HUES64 (cell line): ENCODE results near the gene PA2G4.
"Not testable (repeated sequence)": the region's sequence is repeated elsewhere in the genome, so short reads cannot be mapped to it uniquely, and the experiment has no call there.

ENCODE experiments used
- H3K27ac ChIP-seq: 2 replicates; pipeline ENCODE4 v1.7.0; 2013; ENCODE audit warnings: low read depth, low read length, inconsistent platforms
- H3K27me3 ChIP-seq: 2 replicates; pipeline ENCODE4 v1.6.1; 2013; ENCODE audit warnings: mild to moderate bottlenecking, low read length; ENCODE audit not compliant: insufficient read depth
- H3K36me3 ChIP-seq: 2 replicates; pipeline ENCODE4 v1.6.1; 2013; ENCODE audit warnings: mild to moderate bottlenecking, low read length; ENCODE audit not compliant: insufficient read depth
- H3K4me1 ChIP-seq: 2 replicates; pipeline ENCODE4 v1.6.1; 2013; ENCODE audit warnings: mild to moderate bottlenecking, low read length, moderate library complexity; ENCODE audit not compliant: insufficient read depth
- H3K4me3 ChIP-seq: 2 replicates; pipeline ENCODE4 v1.5.1; 2013; ENCODE audit warnings: mild to moderate bottlenecking, low read length, moderate library complexity
- H3K9ac ChIP-seq: 2 replicates; pipeline ENCODE4 v1.6.1; 2013; ENCODE audit warnings: mild to moderate bottlenecking, low read depth, low read length
- H3K9me3 ChIP-seq: 2 replicates; pipeline ENCODE4 v1.6.1; 2013; ENCODE audit warnings: low read depth, low read length; ENCODE audit not compliant: insufficient read depth
- WGBS: fragments of 150-250, 120-280 bp; methylation state at CpG from one replicate; pipeline ENCODE4 v1.1.7; 2013; ENCODE audit warnings: missing lambda C conversion rate; 5-methylcytosine and 5-hydroxymethylcytosine counted together

Gene PA2G4

GRCh38 chr12:56117082-56117706 lies 12.8 kb downstream of the PA2G4 start:
- peaks cover 50% of the 10 kb centered on the region for H3K36me3 ChIP-seq
- WGBS: under 1% methylated on average over 9 of the region's 16 CpGs
- H3K27me3 ChIP-seq, H3K9me3 ChIP-seq: not testable (repeated sequence)
- H3K4me1 ChIP-seq: peaks cover 17% of the 10 kb centered on the region
- H3K4me3 ChIP-seq: peak overlapping the region; percentile 83
- peak overlapping the region; percentile 85 for H3K27ac ChIP-seq
- H3K9ac ChIP-seq: peak overlapping the region; percentile 98

DNA sequence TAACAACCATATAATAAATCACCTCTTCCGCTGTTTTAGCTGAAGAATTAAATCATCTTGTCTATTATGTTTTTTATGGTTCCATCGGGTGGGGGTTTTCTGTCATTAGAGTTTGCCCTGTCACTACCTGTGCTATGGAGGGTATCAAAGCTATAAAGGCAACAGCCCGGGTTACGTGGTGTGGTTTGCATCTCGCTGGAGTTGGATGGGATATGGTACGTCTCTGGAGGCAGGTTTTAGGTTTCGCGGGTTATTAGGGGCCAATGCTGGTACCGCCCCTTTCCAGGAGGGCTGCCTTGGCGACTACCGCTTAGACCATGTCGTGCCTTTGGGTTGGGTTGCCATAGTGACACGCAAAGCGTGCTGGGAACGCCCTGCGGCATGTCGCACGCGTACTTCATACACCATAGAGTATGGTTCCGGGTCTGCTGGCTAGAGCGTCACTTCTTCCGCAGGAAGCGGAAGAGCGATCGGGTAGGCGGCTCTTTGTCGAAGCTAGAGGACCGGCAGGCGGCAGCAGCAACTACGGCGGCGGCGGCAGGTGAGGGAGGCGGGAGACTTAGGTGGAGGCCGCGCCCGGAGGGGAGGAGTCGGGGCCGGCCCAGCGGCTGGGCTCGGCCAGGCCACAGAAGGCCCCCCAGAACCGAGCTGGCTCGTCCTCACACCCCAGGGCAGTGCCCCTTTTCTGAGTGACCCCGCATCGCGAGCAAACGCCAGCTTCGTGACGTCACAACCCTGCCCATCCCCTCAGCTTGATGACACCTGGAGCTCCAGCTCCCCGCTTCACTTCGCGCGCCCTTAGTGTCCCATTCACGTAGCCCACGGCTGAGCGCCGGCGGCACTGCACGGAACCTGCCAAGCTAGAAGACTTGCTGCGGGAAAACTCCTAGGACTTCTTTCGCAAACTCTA lies 13.7 kb downstream of the PA2G4 start, which contains the start of gene ZC3H10:
ZC3H10 (plus strand) TSS at position 489 of the 910 bp plus-strand sequence. CDS start 2,297 bp downstream, outside the sequence.
- H3K4me1 ChIP-seq: peaks cover 17% of the 10 kb centered on the region
- peak within 1 kb of the TSS; percentile 85 for H3K27ac ChIP-seq
- H3K4me3 ChIP-seq: peak within 1 kb of the TSS; percentile 83
- H3K9ac ChIP-seq: peak within 1 kb of the TSS; percentile 98
- H3K27me3 ChIP-seq: no peaks in the 10 kb centered on the region
- under 1% methylated on average over 60 of the region's 61 CpGs for WGBS
- H3K36me3 ChIP-seq: peaks cover 42% of the 10 kb centered on the region
- no peaks in the 10 kb centered on the region for H3K9me3 ChIP-seq

DNA sequence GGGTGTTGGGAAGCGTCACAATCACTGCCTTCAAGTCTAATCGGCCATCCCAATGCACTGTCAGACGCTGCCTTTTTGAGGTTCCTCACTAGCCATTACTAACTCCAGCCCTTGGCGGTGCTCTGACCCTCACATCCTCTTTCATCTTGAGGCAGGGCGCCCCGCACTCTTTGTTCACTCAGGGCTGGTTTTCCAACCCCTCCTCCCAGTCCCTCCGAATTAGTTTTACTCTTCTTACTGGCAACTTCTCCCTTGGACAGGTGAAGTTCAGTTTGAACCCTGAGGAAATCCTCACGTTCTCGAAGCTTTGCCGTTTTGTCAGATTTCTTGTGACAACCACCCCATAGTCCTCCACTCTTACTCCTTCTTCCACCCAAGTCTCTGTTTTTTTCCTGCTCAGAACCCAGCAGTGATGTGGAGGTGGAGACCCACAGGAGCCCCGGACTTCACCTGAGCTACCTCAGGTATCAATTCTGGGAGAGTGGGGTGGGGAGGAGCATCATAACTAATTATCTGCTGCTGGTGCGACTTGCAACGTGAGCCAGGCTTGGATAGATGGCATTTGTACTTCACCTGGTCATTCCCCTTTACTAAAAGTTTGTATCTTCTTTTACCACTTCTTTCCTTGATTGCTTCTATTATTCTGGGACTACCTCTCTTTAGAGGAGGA lies 14.5 kb downstream of the PA2G4 start:
- 23% methylated on average over 13 of the region's 13 CpGs for WGBS

GRCh38 chr12:56119361-56119796 lies 15.0 kb downstream of the PA2G4 start:
- H3K27me3 ChIP-seq: no peaks in the 10 kb centered on the region
- WGBS: under 1% methylated on average over 2 of the region's 2 CpGs
- H3K9ac ChIP-seq: 0 out of 2 replicates have a peak overlapping the region, but pooled peaks have one; percentile 64
- no peaks in the 10 kb centered on the region for H3K9me3 ChIP-seq
- peak overlapping the region; percentile 71; the same call in 1 of the 2 replicates for H3K27ac ChIP-seq
- peaks cover 28% of the 10 kb centered on the region for H3K36me3 ChIP-seq
- peaks cover 17% of the 10 kb centered on the region for H3K4me1 ChIP-seq
- peak overlapping the region; percentile 83 for H3K4me3 ChIP-seq

More for the DNA sequence above, 14.5 kb downstream of the PA2G4 start:
- peak overlapping the region; percentile 71 for H3K27ac ChIP-seq
- H3K27me3 ChIP-seq: no peaks in the 10 kb centered on the region
- H3K36me3 ChIP-seq: peaks cover 34% of the 10 kb centered on the region
- no peaks in the 10 kb centered on the region for H3K9me3 ChIP-seq
- H3K4me1 ChIP-seq: peaks cover 17% of the 10 kb centered on the region
- H3K9ac ChIP-seq: peak overlapping the region; percentile 64
- H3K4me3 ChIP-seq: peak overlapping the region; percentile 83

GRCh38 chr12:56120158-56120846 lies 15.9 kb downstream of the PA2G4 start:
- Histone ChIP-seq H3K4me1 (peaks cover 17% of the 10 kb centered on the region), H3K9ac (no peak overlapping the region)
- WGBS: 95% methylated on average over 17 of the region's 17 CpGs

GRCh38 chr12:56121204-56121870 lies 17.0 kb downstream of the PA2G4 start:
- no peaks in the 10 kb centered on the region for H3K9me3 ChIP-seq
- no peak overlapping the region for H3K27ac ChIP-seq
- WGBS: 96% methylated on average over 11 of the region's 11 CpGs
- H3K36me3 ChIP-seq: peaks cover 28% of the 10 kb centered on the region
- peaks cover 17% of the 10 kb centered on the region for H3K4me1 ChIP-seq
- H3K4me3 ChIP-seq: no peak overlapping the region
- H3K27me3 ChIP-seq: no peaks in the 10 kb centered on the region
- H3K9ac ChIP-seq: no peak overlapping the region

More at GRCh38 chr12:56120158-56120846, 15.9 kb downstream of the PA2G4 start:
- H3K27me3 ChIP-seq: no peaks in the 10 kb centered on the region
- H3K27ac ChIP-seq: no peak overlapping the region
- H3K36me3 ChIP-seq: peaks cover 28% of the 10 kb centered on the region
- no peaks in the 10 kb centered on the region for H3K9me3 ChIP-seq
- H3K4me3 ChIP-seq: no peak overlapping the region

GRCh38 chr12:56122637-56123036 lies 18.3 kb downstream of the PA2G4 start:
- no peaks in the 10 kb centered on the region for H3K27me3 ChIP-seq
- no peak overlapping the region for H3K4me3 ChIP-seq
- peaks cover 20% of the 10 kb centered on the region for H3K36me3 ChIP-seq
- no peak overlapping the region for H3K9ac ChIP-seq
- H3K9me3 ChIP-seq: no peaks in the 10 kb centered on the region
- peaks cover 28% of the 10 kb centered on the region for H3K4me1 ChIP-seq
- 93% methylated on average over 2 of the region's 2 CpGs for WGBS
- no peak overlapping the region for H3K27ac ChIP-seq

DNA sequence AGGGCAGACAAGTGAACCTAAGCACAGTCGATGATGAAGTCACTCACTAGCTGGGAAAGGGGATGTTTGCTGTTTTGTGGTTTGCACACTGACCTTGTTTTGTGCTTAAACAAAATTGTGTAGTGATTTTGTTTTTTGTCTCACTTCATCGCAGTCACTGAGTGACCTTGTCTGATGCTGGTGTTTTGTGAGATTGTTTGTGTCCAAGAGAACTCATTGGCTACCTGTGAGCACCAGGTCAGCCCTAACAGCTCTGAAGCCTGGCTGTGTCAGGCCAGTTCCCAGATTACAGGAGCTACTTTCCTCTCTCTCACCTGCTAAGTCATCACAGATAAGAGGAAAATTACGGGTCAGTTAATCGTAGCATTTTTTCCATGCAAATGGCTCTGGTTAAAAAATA lies 19.8 kb downstream of the PA2G4 start:
- H3K4me3 ChIP-seq: no peak overlapping the region
- WGBS: 93% methylated on average over 4 of the region's 4 CpGs
- H3K4me1 ChIP-seq: peaks cover 23% of the 10 kb centered on the region
- H3K27me3 ChIP-seq: no peaks in the 10 kb centered on the region
- H3K36me3 ChIP-seq: peaks cover 19% of the 10 kb centered on the region
- H3K9me3 ChIP-seq: no peaks in the 10 kb centered on the region
- no peak overlapping the region for H3K27ac ChIP-seq
- no peak overlapping the region for H3K9ac ChIP-seq

DNA sequence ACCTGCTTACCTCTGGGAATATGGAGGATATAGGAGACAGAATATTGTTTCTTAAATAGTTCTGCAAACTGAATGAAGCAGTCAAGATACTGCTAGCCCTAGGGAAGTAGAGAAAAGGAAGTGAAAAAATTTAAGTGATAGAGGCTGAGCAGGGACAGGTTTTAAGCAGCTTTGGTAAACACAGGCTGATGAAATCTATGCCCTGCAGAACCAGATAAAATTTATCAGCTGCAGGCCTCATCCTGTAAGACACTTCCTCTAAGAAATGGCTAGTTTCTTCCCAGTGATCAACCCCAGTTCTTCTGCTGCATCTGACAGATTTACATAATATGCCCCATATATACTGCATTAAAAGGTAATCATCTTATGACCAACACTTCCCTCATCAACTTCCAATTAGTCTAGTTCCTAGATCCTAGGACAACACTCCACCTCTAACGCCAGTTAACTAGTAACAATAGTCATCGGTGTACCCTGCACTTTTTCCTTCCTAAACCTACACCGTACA lies 22.4 kb downstream of the PA2G4 start:
- Histone ChIP-seq H3K9ac (no peak overlapping the region; the same call in 1 of the 2 replicates), H3K4me3 (peak overlapping the region; percentile 54; the same call in 1 of the 2 replicates), H3K36me3 (peaks cover 18% of the 10 kb centered on the region), H3K4me1 (peaks cover 16% of the 10 kb centered on the region), H3K27ac (peak overlapping the region; percentile 54; the same call in 1 of the 2 replicates), H3K27me3 (no peaks in the 10 kb centered on the region), H3K9me3 (no peaks in the 10 kb centered on the region)
- WGBS: 90% methylated on average over 3 of the region's 3 CpGs

- Histone ChIP-seq H3K9me3 (no peaks in the 10 kb centered on the region), H3K27ac (peak overlapping the region; percentile 50; the same call in 1 of the 2 replicates), H3K4me1 (peaks cover 16% of the 10 kb centered on the region), H3K9ac (peak overlapping the region; percentile 57; the same call in 1 of the 2 replicates), H3K27me3 (no peaks in the 10 kb centered on the region), H3K36me3 (peaks cover 24% of the 10 kb centered on the region), H3K4me3 (peak overlapping the region; percentile 54)
- 7% methylated on average over 3 of the region's 8 CpGs for WGBS
These were observed 23.1 kb downstream of the PA2G4 start for GRCh38 chr12:56127485-56127887.
